CD1c-positive myeloid dendritic cell (primary cell): ENCODE data around the gene PRR36.
"Not testable (repeated sequence)": the region's sequence is repeated elsewhere in the genome, so short reads cannot be mapped to it uniquely, and the experiment has no call there.

Experiments
- DNase-seq: peaks from one replicate; pipeline ENCODE4 v3.0.0-alpha.2; 2016; ENCODE audit errors: extremely low spot score

The PRR36 gene

DNA sequence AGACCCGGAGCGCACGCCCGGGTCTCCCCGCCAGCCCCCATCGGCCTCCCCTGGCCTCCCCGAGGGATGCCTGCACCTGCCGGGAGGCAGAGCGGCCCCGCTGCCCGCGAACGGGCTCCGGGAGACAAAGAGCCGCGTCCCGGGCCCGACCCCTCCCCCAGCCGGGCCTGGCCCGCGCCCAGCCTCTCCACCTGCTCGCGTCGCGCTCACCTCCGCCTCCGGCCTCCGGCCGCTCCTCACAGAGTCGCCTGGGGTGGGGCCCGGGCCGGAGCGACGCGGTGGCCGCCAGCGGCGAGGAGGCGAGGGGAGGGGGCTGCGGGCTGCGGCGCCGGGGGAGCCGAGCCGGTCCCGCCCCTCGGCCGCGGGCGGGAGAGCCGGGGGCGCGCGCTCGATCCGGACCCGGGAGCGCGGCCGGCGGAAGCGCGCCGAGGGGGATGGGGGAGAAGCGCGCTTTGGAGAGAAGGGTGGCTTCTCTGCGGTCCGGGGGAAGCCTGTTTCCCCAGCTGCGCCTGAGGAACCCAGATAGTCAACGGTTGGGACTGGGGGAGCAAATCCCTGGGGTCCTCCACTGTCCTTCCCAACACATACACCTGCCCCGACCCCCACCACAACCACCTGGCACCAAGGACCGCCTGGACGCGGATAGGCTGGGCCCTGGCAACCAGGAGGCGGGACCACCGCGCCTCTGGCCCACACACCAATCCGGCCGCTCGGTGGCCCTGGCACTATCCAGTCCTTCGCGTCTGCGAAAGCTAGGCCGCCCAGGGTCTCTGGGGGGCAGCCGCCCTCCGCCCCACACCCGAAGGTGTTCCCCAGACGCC, at the start of gene PRR36:
Gene PRR36, minus strand, starts transcription at position 315 of the 821 bp plus-strand sequence. CDS start 701 bp downstream, outside the sequence.
- DNase-seq, result no peak

DNA sequence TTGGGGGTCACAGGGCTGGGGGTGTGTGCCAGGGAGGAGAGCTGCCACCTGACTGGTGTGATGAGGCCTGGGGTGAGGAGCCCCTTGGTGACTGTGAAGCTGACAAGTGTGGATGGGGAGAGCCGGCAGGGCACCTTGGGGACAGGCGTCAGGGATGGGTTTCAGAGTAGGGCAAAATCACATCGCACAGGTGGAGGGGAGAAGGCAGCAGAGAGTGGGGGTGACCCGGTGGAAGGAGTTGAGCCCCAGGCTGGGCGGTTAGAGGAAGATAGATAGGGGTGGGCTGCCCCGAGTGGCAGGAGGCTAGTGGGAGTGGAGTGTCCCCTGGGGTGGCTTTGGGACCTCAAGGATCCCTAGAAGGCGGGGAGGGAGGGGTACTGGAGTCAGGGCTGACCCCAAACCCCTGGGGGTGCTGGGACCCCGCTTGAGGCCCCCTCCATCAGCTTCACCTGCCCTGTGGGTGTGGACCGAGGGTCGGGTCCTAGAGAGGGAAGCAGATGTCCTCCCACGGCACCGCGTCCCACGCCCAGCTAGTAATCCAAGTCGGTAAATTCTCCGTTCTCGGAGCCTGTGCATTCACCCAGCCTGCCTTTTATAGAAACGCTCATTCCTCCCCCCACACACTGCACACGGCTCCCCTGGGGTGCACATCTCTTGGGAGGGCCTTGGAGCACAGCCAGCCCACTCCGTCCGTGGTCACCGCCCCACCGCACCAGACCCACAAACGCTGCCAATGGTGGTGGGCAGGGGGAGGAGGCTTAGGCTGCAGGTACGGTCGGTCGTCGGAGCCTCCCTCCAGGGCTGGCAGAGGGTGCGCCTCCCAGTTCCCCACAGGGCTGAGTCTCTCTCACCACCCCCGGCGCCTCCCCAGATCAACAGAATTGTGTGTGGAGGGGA, 49.4 kb upstream of the PRR36 start:
- DNase-seq, result no peak

DNA sequence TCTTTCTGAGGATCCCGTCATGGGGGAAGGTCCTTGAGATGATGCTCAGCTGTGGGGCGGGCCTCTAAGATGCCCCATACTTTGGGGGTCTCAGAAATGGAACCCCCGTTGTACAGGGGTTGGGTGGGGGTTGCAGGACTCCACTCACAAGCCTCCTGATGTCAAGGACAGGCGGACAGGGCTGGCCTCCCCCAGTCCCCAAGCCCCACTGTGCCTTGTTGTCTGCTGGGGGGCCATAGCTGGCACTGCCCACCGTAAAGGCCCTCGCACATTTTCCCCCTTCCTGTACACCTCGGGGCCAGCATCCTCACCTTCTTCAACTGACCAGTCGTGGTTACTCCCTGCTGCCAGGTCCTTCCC, 48.6 kb upstream of the PRR36 start:
- DNase-seq, result no peak

DNA sequence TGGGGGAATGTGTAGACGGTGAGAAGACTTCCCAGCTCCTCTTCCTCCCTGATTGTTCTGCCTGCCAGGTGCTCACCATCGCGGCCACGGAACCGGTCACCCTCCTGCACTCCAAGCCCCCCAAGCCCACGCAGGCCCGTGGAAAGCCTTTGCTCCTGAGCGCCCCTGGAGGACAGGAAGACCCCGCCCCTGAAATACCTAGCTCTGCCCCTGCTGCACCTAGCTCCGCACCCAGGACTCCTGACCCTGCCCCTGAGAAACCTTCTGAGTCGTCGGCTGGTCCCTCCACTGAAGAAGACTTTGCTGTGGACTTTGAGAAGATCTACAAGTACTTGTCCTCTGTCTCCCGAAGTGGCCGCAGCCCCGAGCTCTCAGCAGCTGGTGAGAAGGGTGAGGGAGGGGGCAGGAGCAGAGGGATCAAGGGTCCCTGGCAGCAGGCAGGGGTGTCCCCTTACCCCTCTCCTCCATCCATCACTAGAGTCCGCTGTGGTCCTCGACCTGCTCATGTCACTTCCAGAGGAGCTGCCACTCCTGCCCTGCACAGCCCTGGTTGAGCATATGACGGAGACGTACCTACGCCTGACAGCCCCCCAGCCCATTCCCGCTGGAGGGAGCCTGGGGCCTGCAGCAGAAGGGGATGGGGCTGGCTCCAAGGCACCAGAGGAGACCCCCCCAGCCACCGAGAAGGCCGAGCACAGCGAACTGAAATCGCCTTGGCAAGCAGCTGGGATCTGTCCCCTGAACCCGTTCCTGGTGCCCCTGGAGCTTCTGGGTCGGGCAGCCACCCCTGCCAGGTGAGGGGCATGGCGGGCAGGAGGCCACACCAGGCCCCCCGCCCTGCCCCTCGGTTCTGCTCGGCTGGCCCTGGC, 48.0 kb upstream of the PRR36 start:
- no peak for DNase-seq

DNA sequence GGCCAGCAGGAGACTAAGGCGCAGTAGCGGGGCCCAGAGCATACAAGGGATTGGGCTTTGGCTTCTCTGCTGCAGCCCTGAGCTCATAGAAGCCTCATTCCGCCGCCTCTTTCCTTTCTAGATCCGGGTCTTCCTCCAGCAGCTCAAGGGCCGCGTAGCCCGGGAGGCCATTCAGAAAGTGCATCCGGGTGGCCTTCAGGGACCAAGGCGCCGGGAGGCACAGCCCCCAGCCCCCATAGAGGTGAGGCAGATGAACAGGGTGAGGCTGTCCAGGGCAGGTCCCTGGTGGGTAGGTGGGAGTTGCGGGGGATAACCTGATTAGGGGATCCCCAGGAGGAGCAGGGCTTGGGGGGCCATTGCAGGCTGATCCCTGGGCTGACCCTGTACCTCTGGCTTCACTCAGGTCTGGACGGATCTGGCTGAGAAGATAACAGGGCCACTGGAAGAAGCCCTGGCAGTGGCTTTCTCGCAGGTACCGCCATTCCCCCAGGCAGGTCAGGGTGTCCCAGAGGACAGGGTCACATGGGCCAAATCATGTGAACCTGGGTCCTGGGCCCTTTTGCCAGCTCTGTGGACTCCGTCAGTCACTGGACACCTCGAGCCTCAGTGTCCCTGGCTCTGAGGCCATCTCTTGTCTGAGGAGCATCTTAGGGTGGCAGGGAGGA, 47.2 kb upstream of the PRR36 start:
- no peak for DNase-seq

DNA sequence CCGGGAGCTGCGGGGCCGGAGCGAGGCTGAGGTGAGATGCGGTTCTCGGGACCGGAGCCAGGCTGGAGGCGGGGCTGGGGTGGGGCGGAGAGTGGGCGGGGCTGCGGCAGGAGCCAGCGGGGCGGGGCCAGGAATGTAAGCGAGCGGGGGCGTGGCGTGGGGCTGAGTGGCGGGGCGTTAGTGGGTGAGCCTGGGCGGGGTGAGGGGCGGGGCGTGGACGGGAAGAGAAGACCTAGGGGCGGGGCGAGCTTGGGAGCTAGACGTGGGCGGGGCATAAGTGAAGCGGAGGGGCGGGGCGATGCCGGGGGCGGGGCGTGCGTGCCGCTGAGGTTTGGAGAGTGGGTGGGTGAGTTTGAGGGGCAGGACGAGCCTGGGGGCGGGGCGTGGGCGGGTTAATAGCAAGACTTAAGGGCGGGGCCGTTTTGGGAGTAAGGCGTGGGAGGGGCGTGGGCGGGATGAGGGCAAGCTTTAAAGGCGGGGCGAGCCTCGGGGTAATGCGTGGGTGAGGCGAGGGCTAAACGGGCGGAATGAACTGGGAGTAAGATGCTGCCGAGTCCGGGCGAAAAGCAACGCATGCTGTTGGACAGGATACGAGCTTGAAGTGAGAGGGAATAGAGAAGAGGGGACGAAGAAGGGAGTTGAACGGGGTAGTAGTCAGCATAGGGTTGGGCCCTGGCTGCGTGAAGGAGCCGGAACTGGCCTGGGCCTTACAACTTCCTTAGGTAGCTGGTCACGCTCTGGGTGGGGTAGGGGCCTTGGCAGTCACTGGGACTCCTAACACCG, 46.5 kb upstream of the PRR36 start:
- DNase-seq, result peak; percentile 98

DNA sequence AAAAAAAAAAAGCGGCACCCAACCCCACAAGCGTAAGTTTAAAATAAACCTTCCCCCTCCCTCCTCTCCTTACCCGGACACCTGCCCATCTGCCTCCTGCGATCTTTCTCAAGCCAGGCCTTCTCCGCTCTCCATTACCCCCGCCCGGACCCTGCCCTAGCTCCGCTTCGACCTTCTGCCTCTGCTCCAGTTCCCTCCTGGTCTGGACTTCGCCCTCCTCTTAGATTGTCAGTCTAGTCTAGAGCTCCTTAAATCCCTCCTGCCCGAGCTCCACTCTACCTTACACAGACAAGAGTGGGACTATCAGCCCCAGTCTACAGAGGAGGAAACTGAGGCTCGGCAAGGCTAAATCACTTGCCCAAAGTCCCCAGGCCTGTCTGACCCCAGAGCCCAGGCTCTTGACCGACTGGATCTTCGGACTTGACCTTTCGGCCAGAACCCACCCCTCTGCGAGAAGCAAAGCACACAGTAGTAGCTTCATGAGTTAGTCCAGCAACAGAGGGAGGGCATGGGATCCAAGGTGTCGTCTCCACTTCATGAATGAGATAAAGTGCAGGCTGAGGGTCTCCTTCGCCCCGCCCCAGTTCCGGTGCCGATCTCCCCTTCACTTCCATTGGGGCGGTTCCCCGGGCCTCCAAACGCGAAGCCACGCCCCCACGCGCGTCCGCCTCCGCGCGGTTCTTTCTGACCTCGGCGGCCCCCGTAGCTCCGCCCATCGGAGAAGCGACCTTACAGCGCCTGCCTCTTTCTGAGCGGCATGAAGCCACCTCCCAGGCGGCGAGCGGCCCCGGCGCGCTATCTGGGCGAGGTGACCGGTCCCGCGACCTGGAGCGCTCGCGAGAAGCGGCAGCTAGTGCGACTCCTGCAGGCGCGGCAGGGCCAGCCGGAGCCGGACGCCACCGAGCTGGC, 45.7 kb upstream of the PRR36 start, which contains the start of gene SNAPC2:
Gene SNAPC2, plus strand, starts transcription at position 729 of the 909 bp plus-strand sequence. Its CDS starts 29 bp downstream, at position 758.
- peak; percentile 94 for DNase-seq

DNA sequence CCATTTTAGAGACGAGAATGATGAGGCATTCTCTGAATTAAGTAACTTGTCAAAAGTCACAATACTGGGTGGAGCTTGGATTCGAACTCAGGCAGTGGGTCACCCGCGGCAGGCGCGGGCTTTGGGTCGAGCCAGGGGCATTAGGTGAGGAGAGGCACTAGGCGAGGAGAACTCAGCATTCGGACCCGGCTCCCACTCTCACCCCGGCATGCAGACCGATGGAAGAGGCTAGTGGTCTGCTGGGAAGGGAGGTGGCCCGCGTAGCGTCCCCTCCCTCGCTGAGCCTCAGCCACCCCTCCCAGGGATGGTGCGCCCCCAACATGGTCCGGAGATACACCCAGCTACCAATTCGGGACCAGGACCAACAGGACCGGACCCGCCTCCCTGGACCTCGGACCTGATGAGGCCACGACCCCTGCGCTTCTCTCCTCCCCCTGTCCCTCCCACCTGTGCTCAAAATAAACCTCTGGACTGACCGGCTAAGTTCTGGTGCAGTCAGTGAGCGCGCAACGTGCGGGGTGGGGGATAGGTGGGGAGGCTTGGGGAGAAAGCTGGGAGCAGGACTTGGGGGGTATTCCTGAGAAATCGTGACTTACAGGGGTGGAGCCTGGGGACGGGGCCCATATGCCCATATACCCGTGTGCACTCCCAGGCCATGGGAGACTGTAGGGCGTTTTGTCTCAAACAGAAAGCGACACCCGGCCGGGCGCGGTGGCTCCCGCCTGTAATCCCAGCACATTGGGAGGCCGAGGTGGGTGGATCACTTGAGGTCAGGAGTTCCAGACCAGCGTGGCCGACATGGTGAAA, 44.6 kb upstream of the PRR36 start:
- DNase-seq, result no peak

DNA sequence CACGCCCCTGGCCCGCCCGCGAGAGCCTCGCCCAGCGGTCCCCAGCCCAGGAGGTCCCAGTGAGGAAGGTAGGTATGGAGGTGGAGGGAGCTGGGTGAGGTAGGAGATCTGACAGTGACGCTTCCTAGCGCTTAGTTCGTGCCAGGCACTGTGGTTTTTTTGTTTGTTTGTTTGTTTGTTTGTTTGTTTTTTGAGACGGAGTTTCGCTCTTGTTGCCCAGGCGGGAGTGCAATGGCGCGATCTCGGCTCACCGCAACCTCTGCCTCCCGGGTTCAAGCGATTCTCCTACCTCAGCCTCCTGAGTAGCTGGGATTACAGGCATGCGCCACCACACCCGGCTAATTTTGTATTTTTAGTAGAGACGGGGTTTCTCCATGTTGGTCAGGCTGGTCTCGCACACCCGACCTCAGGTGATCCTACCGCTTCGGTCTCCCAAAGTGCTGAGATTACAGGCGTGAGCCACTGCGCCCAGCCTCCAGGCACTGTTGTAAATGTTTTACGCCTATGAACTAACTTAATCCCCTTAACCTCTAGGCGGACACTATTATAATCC, 43.9 kb upstream of the PRR36 start:
- DNase-seq, result not testable (repeated sequence)

DNA sequence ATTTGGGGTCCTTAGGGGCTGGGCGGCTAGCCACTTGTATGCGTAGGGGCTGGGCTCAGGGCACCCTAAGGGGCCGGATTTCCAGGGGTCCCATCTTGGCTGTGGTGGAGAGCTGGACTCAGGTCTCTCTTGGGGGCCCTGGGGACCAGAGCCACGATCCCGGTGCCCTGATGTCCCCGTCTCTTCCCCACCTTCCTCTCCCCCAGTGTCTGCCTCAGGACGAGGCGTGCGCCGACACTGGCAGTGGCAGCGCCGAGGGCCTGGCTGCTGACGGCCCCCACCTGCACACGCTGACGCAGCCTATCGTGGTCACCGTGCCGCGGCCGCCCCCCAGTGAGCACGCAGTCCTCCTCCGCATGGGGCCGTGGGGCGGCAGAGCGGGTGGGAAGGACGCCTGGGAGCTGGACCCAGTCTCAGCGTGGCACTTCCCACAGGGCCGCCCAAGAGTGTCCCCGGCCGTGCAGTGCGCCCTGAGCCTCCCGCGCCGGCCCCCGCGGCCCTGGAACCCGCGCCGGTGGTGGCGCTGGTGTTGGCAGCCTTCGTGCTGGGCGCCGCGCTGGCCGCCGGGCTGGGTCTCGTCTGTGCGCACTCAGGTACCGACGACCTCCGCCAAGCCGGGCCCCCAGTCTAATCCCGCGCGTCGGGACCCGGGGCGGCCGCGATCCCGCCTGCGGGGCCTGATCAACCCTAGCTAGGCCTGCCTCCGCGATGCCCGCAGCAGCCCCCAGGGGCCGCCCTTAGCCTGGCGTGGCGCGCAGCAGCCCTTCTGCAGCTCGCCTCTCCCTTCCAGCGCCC, 43.3 kb upstream of the PRR36 start:
- peak; percentile 66 for DNase-seq

DNA sequence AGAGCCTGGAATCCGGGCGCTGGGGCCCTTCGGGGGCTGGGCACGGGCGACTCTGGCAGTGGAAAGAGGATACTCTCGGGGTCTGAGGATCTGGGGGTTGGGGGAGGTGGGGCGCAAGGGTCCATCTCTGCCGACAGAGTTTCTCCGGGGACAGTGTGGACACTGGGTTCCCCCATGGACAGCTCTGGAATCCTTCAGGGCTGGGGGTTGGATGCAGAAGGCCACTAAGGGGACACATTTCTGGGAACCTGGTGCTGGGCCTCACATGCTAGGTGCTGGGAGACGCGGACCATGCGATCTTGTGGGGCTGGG, 42.7 kb upstream of the PRR36 start:
- no peak for DNase-seq

DNA sequence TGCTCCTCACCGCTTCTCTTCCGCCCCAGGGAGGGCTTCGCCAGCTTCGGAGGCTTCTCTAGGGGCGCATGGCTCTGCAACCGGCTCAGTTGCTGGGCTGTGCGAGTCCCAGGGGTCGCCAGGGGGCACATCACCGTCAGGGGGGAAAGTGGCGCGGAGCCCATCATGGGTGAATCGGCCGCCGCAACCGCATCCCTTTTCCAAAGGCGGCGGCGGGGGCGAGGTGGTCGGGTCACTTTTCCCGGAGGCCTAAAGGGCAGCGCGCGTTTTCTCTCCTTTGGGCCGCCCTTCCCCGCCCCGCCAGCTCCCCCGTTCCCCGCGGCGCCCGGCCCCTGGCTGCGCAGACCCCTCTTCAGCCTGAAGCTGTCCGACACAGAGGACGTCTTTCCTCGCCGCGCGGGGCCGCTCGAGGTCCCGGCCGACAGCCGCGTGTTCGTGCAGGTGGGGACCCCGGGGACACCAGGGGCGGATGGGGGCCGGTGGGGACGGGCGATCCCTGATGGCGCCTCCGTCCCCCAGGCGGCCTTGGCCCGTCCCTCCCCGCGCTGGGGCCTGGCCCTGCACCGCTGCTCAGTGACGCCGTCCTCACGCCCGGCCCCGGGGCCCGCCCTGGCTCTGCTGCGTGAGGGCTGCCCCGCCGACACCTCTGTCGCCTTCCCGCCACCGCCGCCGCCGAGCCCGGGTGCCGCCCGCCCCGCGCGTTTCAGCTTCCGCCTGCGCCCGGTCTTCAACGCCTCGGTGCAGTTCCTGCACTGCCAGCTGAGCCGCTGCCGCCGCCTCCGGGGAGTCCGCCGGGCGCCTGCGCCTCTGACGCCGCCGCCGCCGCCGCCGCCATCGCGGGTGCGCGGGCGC, 42.1 kb upstream of the PRR36 start:
- DNase-seq, result peak; percentile 79

DNA sequence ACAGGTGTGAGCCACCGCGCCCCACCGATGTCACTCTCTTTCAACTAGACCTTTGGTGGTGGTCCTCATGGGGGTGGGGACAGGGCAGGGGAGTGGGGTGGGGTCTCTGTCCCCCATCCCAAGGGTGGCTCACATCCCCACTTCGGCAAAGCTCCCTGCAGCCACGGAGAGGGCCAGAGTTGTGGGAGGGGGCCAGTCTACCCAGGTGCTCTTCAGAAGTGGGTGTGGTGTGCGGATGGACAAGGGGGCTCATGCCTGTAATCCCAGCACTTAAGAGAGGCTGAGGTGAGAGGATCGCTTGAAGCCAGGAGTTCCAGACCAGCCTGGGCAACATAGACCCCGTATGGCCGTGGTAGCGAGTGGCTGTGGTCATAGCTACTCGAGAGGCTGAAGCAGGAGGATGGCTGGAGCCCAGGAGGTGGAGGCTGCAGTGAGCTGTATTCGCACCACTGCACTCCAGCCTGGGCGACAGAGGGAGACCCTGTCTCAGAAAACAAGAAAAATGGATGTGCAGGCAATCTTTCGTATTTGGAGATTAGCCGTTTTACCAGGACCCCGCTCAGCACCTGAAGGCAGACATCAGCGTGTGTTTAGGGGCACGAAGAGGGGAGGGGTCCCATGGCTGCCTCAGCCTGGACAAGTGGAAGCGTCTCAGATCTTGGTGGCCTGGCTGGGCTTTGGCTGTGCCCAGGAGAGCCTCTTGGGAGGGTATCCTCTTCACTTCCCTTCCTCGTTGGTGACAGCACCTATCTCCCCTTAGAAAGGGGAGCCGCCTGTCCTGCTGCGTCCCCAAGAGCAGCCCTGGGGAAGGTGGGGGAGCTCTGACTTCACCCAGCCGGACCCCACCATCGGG, 41.3 kb upstream of the PRR36 start:
- no peak for DNase-seq

DNA sequence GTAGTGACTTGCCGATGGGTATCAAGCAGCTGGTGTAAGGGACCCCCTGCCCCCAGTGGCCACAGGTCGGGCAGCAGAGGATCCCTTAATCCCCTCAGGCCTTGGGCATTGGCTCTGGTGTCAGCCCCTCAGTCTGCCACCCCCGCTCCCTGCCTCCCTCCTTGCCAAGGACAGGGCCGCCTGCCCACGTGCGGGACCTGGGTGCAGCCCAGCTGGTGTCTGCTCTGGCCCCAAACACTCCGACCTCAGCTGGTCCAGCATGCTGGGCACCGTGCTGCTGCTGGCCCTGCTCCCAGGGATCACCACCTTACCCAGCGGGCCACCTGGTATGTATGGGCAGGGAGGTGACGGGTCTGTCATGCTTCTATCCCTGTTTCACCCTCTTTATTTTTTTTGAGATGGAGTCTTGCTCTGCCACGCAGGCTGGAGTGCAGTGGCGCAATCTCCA, 40.4 kb upstream of the PRR36 start, which contains the start of gene TGFBR3L:
Gene TGFBR3L, plus strand, starts transcription at position 233 of the 448 bp plus-strand sequence.
- DNase-seq, result no peak

DNA sequence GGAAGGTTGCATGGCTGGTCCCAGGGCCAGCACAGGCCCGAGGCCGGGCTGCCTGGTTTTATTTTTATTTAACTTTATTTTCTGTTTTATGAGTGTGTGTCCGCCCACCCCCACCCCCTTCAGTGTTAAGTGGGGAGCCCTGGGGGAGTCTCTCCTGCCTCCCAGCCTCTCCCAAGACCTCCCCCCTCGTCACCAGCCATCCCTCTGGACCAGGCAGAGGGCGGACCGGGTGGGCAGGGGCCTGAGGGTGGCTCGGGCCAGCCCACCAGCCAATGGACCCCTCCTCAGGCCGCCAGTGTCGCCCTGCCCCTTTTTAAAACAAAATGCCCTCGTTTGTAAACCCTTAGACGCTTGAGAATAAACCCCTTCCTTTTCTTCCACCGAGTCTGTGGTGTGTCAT, 39.9 kb upstream of the PRR36 start:
- no peak for DNase-seq
